Measurements from ENCODE around the gene ASRGL1.

The ASRGL1 gene

DNA sequence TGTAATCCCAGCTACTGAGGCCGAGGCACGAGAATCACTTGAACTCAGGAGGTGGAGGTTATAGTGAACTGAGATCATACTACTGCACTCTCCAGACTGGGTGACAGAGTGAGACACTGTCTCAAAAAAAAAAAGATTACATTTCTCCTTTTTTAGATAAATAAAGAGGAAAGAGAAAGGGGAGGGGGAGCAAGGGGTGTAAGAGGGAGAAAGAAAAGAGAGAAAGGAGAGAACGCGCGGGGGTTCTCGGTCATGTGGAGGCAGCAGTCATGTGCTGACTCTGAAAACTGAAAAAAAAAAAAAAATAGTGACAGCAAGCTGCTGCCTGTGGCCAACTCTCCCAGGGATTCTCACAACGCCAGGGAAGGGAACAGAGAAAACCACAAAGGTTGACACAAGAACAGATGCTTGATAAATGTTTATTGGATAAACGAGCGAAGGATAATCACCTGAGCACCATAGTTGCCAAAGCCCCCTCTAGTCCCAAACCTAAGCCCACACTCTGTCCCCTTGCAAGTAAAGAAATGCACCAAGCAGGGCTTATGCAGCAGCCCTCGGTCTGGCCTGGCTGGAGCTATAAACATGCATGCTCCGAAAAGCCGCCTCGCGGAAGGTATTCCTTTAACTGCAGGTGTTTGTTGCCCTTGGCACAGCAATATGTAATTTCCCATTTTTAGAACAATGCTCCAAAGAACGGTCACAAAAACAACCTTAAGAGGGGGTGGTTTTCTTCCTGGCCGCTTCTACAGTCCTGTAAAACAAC, 96.1 kb downstream of the ASRGL1 start:
- Histone ChIP-seq H3K4me3 (ENCODE audit: insufficient read depth, low read length, poor library complexity, severe bottlenecking) (no peak overlapping the region), H4K20me1 (ENCODE audit: low read depth, low read length) (no peaks in the 10 kb centered on the region), H3K79me2 (ENCODE audit: insufficient read depth, low read length) (no peaks in the 10 kb centered on the region), H3K9me3 (ENCODE audit: insufficient read depth, low read length) (no peaks in the 10 kb centered on the region), H3K9ac (ENCODE audit: low read length) (no peak overlapping the region), H3K9me2 (replicated peaks; ENCODE audit: insufficient read depth, low read length) (no peaks in the 10 kb centered on the region), H3K27me3 (ENCODE audit: low read length) (no peaks in the 10 kb centered on the region), H3K36me3 (ENCODE audit: low read length) (no peaks in the 10 kb centered on the region), H3K27ac (ENCODE audit: low read depth, low read length) (no peak overlapping the region), H3F3A (ENCODE audit: insufficient read depth) (no peaks in the 10 kb centered on the region), H3K4me2 (ENCODE audit: low read depth, low read length, poor library complexity, severe bottlenecking) (no peak overlapping the region), H2AFZ (ENCODE audit: low read depth, low read length, severe bottlenecking) (no peak overlapping the region)
- no peak for TF ChIP-seq EZH2phosphoT487 (conservative IDR thresholded peaks at IDR 0.05; ENCODE audit: low read length)
- TF ChIP-seq CTCF (IDR thresholded peaks at IDR 0.05; ENCODE audit: insufficient read depth, low read length, poor library complexity, severe bottlenecking): no peak

- TF ChIP-seq EZH2phosphoT487 (conservative IDR thresholded peaks at IDR 0.05; ENCODE audit: low read length) (no peak), CTCF (IDR thresholded peaks at IDR 0.05; ENCODE audit: insufficient read depth, low read length, poor library complexity, severe bottlenecking) (no peak)
- no peak overlapping the region for H2AFZ ChIP-seq (ENCODE audit: low read depth, low read length, severe bottlenecking)
- H3F3A ChIP-seq (ENCODE audit: insufficient read depth): no peaks in the 10 kb centered on the region
- H3K36me3 ChIP-seq (ENCODE audit: low read length): no peaks in the 10 kb centered on the region
- H3K9ac ChIP-seq (ENCODE audit: low read length): no peak overlapping the region
- H3K79me2 ChIP-seq (ENCODE audit: insufficient read depth, low read length): no peaks in the 10 kb centered on the region
- no peaks in the 10 kb centered on the region for H3K9me2 ChIP-seq (replicated peaks; ENCODE audit: insufficient read depth, low read length)
- no peak overlapping the region for H3K4me2 ChIP-seq (ENCODE audit: low read depth, low read length, poor library complexity, severe bottlenecking)
- no peaks in the 10 kb centered on the region for H3K27me3 ChIP-seq (ENCODE audit: low read length)
- no peaks in the 10 kb centered on the region for H4K20me1 ChIP-seq (ENCODE audit: low read depth, low read length)
- no peaks in the 10 kb centered on the region for H3K9me3 ChIP-seq (ENCODE audit: insufficient read depth, low read length)
- no peak overlapping the region for H3K4me3 ChIP-seq (ENCODE audit: insufficient read depth, low read length, poor library complexity, severe bottlenecking)
- no peak overlapping the region for H3K27ac ChIP-seq (ENCODE audit: low read depth, low read length)
These were observed 96.6 kb downstream of the ASRGL1 start for GRCh38 chr11:62433904-62434276.

GRCh38 chr11:62435846-62436660, 98.8 kb downstream of the ASRGL1 start:
- no peak overlapping the region for H3K4me2 ChIP-seq (ENCODE audit: low read depth, low read length, poor library complexity, severe bottlenecking)
- H3K27me3 ChIP-seq (ENCODE audit: low read length): no peaks in the 10 kb centered on the region
- H3K4me3 ChIP-seq (ENCODE audit: insufficient read depth, low read length, poor library complexity, severe bottlenecking): no peak overlapping the region
- no peaks in the 10 kb centered on the region for H3K79me2 ChIP-seq (ENCODE audit: insufficient read depth, low read length)
- TF ChIP-seq CTCF (IDR thresholded peaks at IDR 0.05; ENCODE audit: insufficient read depth, low read length, poor library complexity, severe bottlenecking) (no peak), EZH2phosphoT487 (conservative IDR thresholded peaks at IDR 0.05; ENCODE audit: low read length) (no peak)
- no peak overlapping the region for H2AFZ ChIP-seq (ENCODE audit: low read depth, low read length, severe bottlenecking)
- H3F3A ChIP-seq (ENCODE audit: insufficient read depth): no peaks in the 10 kb centered on the region
- H3K9me3 ChIP-seq (ENCODE audit: insufficient read depth, low read length): no peaks in the 10 kb centered on the region
- H3K36me3 ChIP-seq (ENCODE audit: low read length): no peaks in the 10 kb centered on the region
- no peaks in the 10 kb centered on the region for H4K20me1 ChIP-seq (ENCODE audit: low read depth, low read length)
- H3K9ac ChIP-seq (ENCODE audit: low read length): no peak overlapping the region
- no peak overlapping the region for H3K27ac ChIP-seq (ENCODE audit: low read depth, low read length)
- H3K9me2 ChIP-seq (replicated peaks; ENCODE audit: insufficient read depth, low read length): no peaks in the 10 kb centered on the region

All from SU-DHL-6 (cell line).